ENCODE results near the gene CLCF1.

CLCF1 gene

DNA sequence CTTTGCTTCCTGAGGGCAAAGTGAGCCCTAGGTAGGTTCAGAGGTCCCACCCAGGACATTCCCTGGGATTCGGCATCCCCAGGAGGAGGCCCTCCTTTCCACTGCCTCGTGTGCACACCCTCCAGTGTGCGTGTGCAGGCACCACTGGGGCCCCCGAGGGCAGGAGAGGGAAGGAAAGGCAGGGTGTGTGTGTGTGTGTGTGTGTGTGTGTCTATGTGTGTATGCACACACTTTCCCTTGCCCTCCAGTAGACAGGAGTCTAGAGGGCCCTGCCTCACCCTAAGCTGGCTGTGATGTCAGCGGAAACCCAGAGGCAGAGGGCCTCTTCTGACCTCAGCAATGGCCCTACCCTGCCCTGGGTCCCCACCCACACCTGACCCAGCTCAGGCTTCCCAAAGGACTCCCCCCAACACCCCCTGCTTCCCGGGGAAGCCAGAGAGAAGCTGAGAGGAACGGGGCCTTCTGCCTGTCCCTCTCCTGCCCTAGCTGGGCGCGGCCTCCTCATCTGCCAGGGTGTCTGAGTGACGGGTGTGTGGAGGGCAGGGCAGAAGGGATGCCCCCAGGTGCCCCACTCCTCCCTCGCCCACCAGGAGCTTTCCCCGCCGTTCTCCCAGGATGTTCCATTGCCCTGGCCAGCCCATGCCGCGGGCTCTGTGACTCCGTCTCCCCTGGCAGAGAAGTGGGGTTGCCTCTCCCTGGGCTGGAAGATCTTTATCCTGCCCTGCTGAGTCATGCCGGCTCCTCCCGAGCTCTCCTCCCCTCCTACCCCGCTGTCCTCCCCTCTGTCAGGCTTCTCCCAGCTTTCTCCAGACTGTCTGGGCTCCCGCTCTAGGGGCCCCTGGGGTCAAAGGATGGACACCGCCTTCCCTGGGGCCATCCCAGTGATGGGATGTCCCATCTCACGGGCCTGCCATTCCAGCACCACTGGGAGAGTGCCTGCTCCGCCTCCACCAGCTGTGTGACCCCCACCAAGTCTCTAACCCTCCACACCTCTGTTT, 6.0 kb upstream of the CLCF1 start:
- H3K36me3 ChIP-seq (ENCODE audit: insufficient read depth): no peaks in the 10 kb centered on the region
- H3K79me2 ChIP-seq (ENCODE audit: insufficient read depth, low read depth): no peaks in the 10 kb centered on the region
- no peak overlapping the region for H3K4me3 ChIP-seq (IDR thresholded peaks at IDR 0.05; ENCODE audit: insufficient read depth, low read depth, low read length)
- TF ChIP-seq, protein P1, sequence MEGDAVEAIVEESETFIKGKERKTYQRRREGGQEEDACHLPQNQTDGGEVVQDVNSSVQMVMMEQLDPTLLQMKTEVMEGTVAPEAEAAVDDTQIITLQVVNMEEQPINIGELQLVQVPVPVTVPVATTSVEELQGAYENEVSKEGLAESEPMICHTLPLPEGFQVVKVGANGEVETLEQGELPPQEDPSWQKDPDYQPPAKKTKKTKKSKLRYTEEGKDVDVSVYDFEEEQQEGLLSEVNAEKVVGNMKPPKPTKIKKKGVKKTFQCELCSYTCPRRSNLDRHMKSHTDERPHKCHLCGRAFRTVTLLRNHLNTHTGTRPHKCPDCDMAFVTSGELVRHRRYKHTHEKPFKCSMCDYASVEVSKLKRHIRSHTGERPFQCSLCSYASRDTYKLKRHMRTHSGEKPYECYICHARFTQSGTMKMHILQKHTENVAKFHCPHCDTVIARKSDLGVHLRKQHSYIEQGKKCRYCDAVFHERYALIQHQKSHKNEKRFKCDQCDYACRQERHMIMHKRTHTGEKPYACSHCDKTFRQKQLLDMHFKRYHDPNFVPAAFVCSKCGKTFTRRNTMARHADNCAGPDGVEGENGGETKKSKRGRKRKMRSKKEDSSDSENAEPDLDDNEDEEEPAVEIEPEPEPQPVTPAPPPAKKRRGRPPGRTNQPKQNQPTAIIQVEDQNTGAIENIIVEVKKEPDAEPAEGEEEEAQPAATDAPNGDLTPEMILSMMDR (conservative IDR thresholded peaks at IDR 0.05; ENCODE audit: low read depth, low read length): no peak
- peaks cover 38% of the 10 kb centered on the region for H3K27me3 ChIP-seq (ENCODE audit: insufficient read depth, low read depth)
- H4K20me1 ChIP-seq (ENCODE audit: insufficient read depth): no peaks in the 10 kb centered on the region
- H2AFZ ChIP-seq (ENCODE audit: low read depth): no peak overlapping the region
- peaks cover 7% of the 10 kb centered on the region for H3K4me1 ChIP-seq (ENCODE audit: low read depth, poor library complexity, severe bottlenecking)
- no peak overlapping the region for H3K9ac ChIP-seq
- H3K27ac ChIP-seq: no peak overlapping the region
- no peak overlapping the region for H3K4me2 ChIP-seq

DNA sequence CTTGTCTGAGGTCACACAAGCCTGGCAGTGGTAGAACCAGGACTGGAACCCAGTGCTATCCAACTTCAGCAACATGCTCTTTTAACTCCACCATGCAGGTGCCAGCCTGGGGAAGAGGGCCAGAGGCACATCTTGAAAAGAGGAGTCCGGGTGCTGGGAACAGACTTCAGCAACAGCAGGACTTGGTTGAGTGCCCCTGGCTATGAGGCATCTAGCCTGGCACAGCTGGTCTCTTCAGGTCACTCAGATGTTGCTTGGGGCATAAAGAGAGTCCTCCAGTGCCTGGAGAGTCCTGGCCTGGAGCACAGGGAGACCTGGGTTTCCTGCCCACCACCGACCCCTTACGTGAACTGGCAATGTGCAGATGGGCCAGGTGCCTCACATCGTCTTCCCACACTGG, 5.1 kb upstream of the CLCF1 start:
- Histone ChIP-seq H3K4me3 (IDR thresholded peaks at IDR 0.05; ENCODE audit: insufficient read depth, low read depth, low read length) (no peak overlapping the region), H3K27me3 (ENCODE audit: insufficient read depth, low read depth) (peaks cover 31% of the 10 kb centered on the region), H3K4me1 (ENCODE audit: low read depth, poor library complexity, severe bottlenecking) (peaks cover 14% of the 10 kb centered on the region), H3K36me3 (ENCODE audit: insufficient read depth) (no peaks in the 10 kb centered on the region), H3K4me2 (no peak overlapping the region), H3K9ac (no peak overlapping the region), H3K79me2 (ENCODE audit: insufficient read depth, low read depth) (no peaks in the 10 kb centered on the region), H2AFZ (ENCODE audit: low read depth) (no peak overlapping the region), H3K27ac (no peak overlapping the region), H4K20me1 (ENCODE audit: insufficient read depth) (no peaks in the 10 kb centered on the region)
- TF ChIP-seq, protein P1 (conservative IDR thresholded peaks at IDR 0.05; ENCODE audit: low read depth, low read length): no peak

DNA sequence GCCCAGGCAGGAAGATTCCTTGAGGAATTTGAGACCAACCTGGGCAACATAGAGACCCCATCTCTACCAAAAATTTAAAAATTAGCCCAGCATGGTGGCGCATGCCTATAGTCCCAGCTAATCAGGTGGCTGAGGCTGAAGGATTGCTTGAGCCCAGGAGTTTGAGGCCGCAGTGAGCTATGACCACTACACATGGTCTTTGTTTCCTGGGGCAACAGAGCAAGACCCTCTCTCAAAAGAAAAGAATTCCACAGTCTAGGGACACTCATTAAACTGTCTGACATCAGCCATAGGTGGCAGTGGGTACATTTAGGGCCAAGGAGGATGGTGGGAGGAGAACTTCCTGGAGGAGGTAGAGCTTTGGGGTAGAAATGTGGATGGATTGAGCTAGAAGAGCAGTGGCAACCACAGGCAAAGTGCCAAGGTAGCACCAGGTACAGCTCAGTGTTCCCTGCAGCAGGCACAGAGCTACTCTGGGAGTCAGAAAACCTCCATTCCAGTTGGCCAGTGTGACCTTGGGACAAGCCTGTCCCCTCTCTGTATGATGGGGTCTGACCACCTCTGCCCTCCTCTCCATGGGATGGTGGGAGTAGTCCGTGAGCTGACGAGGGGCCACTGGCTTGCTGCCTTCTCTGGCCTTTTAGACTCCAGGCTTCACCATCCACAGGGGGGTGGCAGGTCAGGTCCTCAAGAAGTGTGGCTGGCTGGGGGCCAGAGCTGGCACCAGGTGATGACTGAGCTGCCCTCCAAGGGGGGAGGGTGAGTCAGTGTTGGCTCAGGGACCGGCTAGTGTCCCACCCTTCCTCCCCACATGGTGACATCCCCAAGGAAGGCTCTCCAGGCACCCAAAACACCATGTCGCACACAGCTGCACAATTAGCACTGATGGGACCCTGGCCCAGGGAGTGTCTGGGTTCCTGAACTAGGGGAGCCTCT, 3.7 kb upstream of the CLCF1 start:
- Histone ChIP-seq H3K27ac (no peak overlapping the region), H3K36me3 (ENCODE audit: insufficient read depth) (no peaks in the 10 kb centered on the region), H3K4me3 (IDR thresholded peaks at IDR 0.05; ENCODE audit: insufficient read depth, low read depth, low read length) (no peak overlapping the region), H3K27me3 (ENCODE audit: insufficient read depth, low read depth) (peaks cover 30% of the 10 kb centered on the region), H3K79me2 (ENCODE audit: insufficient read depth, low read depth) (no peaks in the 10 kb centered on the region), H3K9ac (no peak overlapping the region), H4K20me1 (ENCODE audit: insufficient read depth) (no peaks in the 10 kb centered on the region), H3K4me1 (ENCODE audit: low read depth, poor library complexity, severe bottlenecking) (peaks cover 10% of the 10 kb centered on the region), H3K4me2 (no peak overlapping the region), H2AFZ (ENCODE audit: low read depth) (no peak overlapping the region)
- TF ChIP-seq, protein P1 (conservative IDR thresholded peaks at IDR 0.05; ENCODE audit: low read depth, low read length): no peak

DNA sequence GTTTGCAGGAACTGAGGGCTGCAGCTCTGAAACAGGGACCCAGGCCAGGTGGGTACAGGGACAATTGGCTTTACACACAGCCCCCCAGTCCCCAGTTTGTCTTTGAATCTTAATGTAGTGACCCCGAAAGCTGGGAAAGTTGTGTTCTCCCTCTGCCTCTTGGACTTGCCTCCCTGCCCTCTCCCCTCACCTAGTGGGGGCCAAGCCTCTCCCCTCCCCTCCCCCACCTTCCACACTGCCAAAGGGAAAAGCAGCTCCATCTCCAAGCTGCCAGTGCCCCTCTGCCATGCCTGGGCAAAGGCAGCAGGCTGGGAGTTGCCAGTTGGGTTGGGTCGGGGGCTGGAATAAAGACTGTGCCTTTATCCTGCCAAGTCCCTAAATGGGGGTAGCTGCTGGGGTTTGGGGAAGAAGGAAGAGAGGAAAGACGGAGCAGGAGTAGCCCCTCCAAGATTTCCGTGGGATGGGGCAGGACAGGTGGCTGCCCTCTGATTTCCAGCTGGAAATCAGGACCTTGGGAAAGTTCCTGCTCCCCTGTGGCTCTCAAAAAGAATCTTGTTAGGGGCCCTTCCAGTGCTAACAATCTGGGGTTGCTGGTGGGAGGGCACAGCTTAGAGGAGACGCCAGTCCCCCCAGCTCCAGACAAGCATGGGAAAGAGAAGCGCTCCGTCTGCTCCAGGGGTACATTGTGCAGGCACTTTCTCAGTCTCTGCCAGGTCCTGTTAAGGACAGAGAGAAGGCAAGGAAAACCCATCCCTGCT, 2.8 kb upstream of the CLCF1 start:
- Histone ChIP-seq H3K27me3 (ENCODE audit: insufficient read depth, low read depth) (peaks cover 36% of the 10 kb centered on the region), H3K4me3 (IDR thresholded peaks at IDR 0.05; ENCODE audit: insufficient read depth, low read depth, low read length) (no peak overlapping the region), H3K9ac (no peak overlapping the region), H3K4me1 (ENCODE audit: low read depth, poor library complexity, severe bottlenecking) (peaks cover 14% of the 10 kb centered on the region), H3K36me3 (ENCODE audit: insufficient read depth) (no peaks in the 10 kb centered on the region), H3K27ac (no peak overlapping the region), H2AFZ (ENCODE audit: low read depth) (no peak overlapping the region), H4K20me1 (ENCODE audit: insufficient read depth) (no peaks in the 10 kb centered on the region), H3K4me2 (no peak overlapping the region), H3K79me2 (ENCODE audit: insufficient read depth, low read depth) (no peaks in the 10 kb centered on the region)
- TF ChIP-seq, protein P1 (conservative IDR thresholded peaks at IDR 0.05; ENCODE audit: low read depth, low read length): no peak
